GM12873 (cell line): ENCODE data around the gene PLEKHH3.

Experiments used
- TF ChIP-seq, protein P1 (sequence below): IDR thresholded peaks from 2 replicates; pipeline ENCODE4 v1.5.1; 2012; ENCODE audit warnings: low read depth, mild to moderate bottlenecking, moderate library complexity, low read length, control low read depth; ENCODE audit not compliant: insufficient read depth; ENCODE audit errors: missing control alignments

Gene PLEKHH3

GRCh38 chr17:42669705-42669976 lies 7.2 kb downstream of the PLEKHH3 start:
- TF ChIP-seq, protein P1, sequence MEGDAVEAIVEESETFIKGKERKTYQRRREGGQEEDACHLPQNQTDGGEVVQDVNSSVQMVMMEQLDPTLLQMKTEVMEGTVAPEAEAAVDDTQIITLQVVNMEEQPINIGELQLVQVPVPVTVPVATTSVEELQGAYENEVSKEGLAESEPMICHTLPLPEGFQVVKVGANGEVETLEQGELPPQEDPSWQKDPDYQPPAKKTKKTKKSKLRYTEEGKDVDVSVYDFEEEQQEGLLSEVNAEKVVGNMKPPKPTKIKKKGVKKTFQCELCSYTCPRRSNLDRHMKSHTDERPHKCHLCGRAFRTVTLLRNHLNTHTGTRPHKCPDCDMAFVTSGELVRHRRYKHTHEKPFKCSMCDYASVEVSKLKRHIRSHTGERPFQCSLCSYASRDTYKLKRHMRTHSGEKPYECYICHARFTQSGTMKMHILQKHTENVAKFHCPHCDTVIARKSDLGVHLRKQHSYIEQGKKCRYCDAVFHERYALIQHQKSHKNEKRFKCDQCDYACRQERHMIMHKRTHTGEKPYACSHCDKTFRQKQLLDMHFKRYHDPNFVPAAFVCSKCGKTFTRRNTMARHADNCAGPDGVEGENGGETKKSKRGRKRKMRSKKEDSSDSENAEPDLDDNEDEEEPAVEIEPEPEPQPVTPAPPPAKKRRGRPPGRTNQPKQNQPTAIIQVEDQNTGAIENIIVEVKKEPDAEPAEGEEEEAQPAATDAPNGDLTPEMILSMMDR = no peak

DNA sequence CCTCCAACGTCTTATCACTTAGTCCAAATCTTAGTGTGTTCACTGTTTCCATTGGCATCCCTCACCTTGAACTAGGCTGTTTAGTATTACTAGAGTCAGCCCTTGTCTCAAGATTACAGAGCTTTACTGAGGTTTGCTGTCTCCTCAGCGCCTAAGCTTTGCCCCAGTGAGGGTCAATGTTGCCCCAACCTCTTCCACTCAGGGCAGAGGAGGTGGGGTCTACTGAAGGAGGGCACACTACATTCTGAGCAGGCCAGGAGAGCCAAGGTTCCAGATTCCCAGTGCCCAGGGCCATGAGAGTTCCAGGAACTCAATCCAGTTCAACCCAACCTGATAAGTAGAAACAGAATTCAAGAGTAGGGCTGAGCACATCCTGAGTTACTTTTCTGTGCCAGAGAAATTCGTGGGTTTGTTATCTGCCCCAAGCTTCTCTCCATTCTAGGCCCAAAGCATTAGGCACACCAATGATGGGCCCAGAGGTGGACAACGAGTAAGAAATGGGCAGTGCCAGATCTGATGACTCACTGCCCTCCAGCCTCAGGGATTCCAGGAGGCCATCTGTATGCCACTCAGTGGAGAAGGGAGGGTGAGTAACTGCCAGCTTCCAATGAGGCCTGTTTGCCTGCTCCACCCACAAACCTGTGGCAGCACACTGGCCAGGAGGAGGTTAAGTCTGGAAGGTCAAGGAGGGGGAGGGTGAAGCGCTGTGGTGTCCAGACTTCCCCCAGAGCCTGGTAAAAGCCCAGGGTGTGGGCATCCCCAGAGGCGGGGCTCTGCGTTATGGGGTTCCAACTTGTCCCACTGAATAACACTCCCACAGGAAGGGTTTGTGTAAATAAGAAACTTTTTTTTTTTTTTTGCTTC lies 9.5 kb downstream of the PLEKHH3 start:
- TF ChIP-seq, protein P1 = no peak

GRCh38 chr17:42665581-42666001 lies 11.2 kb downstream of the PLEKHH3 start:
- TF ChIP-seq, protein P1 = no peak

GRCh38 chr17:42660692-42661345 lies 16.0 kb downstream of the PLEKHH3 start:
- TF ChIP-seq, protein P1 = no peak

- TF ChIP-seq, protein P1 = no peak
These were observed 17.5 kb downstream of the PLEKHH3 start, which contains the start of gene TUBG2 for GRCh38 chr17:42659079-42659931. TSS of gene TUBG2 (plus strand) at chr17:42659284. CDS start at chr17:42659504, 220 bp downstream.

DNA sequence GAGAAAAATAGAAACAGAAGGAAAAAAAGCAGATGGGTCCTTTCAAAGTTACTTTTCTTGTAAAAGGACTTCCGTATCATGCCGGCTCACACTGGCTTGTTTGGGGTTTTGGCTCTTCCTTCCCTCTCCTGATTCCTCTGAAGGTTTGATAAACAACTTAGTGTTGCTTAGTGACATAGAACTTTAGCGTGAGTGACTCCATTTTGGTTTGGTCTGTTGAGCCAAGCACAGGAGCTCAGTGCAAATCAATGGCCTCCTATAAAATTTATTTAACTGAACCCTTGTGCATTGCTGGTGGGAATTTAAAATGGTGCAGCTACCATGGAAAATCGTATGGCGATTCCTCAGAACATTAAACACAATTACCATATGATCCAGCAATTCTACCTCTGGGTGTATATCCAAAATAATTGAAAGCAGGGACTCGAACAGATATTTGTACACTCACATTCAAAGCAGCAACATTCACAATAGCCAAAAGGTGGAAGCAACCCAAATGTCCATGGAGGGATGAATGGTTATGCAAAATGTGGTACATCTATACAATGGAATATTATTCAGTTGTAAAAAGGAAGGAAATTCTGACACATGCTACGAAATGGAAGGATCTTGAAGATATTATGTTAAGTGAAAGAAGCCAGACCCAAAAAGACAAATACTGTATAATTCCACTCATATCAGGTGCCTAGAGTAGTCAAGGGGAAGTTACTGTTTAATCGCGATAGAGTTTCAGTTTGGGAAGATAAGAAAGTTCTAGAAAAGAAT lies 18.8 kb downstream of the PLEKHH3 start:
- TF ChIP-seq, protein P1 = no peak
